ENCODE results near the gene PALLD.

The PALLD gene

DNA sequence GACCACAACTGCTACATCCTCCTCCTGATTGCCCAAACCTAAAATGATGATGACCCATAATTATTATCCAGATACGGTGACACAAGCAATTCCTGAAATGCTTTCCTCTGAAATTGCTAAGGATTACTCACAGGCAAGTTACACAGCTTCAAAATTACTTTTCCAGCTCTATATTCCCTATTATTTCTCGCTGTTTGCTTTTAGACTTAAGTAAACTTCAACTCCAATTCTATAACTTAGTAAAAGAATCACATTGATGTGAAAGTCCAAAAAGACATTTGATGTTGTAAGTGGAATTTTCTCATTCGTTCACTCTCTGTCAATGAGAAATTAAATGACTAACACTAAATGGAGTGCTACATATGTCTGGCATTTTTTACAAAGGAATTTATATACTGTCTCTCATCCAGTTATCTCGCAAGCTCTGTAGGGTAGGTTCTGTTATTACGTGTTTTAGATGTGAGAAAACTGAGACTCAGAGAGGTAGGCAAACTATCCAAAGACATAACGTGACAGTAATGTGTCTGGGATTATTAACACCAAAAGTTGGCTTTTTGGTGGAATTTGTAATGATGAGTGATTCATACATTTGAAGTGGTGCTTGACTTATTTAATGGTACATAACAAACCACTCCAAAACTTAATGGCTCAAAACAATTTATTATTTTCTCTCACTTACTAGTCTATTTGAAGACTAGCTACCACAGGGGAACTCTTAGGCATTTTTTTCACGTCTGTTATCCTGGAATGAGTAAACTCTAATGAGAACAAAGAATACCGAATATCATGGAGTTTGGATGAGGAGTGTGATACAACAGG, 31.5 kb downstream of the PALLD start:
- DNase-seq = no peak

DNA sequence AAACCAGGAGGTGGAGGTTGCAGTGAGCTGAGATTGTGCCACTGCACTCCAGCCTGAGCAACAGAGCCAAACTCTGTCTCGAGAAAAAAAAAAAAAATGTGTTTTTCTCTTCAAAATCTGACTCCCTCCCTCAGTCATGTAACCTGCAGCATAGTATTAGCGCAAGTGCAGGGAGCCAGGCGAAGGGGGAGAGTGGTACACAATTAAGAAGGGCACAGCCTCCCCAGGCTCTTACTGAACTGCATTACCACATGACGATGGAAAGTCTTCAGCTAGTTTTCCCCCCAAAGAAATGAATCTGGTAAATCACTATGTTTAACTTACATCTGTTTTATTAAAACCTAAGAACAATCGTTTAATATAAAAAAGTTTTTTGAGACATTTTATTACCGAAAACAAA, 32.4 kb downstream of the PALLD start:
- DNase-seq = no peak

DNA sequence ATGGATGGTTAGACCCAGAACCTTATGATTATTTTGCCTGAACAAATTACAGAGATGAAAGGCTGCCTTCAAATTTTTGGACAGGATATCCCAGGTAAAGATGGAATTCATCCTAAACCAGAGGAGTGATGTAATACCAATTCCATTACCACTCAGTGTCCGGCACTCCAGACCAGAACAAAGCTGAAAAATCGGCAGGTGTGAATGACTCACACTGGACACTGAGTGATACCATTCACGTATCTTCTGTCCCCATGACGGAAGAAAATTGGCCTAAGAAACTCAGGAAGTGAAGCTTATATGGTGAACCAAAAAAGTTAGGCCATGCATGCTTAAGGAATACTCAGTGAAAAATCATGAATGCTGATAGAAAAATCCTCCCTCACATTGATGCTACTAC, 34.5 kb downstream of the PALLD start:
- no peak for DNase-seq

DNA sequence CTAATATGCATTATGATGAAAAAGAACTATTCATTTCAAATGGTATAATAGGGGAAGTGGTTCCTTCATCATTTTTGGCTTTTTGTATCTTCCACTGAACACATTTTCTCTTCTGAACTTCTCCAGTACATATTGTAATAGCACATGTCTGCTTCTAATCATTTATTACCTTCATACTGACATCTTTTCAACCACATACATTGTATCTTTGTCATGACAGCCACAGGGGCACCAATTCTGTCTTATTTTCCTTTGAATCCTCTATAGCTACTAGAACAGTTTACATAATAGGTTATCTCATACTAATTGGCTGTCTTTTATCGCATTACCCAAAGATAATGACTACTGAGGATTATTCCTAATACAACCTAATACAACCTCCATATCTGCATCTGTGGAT, 37.7 kb downstream of the PALLD start:
- no peak for DNase-seq

DNA sequence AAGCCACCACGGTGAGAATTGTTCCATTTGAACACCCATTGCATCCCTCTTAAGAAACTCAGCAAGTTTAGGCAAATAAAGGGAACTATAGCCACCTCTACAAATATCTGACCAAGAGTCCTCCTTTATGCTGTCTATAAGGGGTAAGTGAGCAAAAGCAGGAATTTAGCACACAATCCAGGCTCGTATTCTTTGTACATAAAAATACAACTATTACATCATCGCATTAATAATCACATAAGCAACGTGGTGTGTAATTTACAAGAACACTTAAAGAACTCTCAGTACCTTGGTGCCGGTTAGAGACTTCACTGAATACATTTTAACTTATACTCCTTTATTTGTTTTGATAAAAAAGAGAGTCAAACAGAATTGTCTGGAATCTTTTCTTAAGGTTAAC, 38.8 kb downstream of the PALLD start:
- no peak for DNase-seq

DNA sequence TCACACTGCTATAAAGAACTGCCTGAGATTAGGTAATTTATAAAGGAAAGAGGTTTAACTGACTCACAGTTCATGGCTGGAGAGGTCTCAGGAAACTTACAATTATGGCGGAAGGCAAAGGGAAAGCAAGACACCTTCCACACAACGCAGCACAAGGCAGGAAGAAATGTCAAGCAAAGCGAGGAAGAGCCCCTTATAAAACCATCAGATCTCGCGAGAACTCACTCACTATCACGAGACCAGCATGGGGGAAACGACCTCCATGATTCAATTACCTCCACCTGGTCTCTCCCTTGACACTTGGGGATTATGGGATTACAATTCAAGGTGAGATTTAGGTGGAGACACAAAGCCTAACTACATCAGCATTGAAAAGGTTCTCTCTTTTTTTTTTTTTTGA, 39.6 kb downstream of the PALLD start:
- no peak for DNase-seq

DNA sequence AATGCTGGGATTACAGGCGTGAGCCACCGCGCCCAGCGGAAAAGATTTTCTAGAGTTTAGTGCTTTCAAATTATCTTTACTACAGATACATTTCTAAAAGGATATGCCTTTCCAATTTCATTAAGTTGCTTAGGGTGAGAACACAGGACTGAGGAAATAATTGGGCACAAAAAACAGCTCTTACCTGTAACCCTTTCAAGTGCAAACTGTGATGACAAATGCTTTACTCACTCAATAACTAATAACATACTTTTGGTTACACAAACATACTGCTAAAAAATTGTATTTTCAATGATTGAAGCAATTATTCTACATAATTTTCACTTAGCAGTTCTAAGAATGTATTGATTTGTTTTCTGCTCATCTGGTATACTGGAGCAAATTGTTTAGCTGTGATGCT, 40.2 kb downstream of the PALLD start:
- no peak for DNase-seq

- no peak for DNase-seq
Measured at GRCh38 chr4:168537571-168537970, 40.7 kb downstream of the PALLD start.

DNA sequence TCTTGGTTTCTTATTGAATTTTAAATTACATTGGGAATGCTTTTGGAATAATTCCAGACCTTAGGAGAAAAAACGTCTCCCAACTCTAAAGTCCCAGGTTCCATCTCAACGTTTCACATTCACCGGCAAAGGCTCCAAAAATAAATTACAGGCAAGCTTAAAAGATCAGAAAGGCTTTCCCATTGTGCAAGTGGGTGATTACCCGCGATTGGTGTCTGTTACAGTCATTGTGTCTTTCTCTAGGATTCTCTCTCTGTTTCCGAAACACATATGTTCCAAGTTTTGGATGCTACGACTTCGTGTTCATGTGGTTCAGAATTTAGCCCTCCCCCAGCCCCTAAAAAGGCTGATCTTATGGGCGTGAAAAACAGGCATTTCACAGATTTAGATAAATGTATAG, 41.8 kb downstream of the PALLD start:
- DNase-seq = no peak

DNA sequence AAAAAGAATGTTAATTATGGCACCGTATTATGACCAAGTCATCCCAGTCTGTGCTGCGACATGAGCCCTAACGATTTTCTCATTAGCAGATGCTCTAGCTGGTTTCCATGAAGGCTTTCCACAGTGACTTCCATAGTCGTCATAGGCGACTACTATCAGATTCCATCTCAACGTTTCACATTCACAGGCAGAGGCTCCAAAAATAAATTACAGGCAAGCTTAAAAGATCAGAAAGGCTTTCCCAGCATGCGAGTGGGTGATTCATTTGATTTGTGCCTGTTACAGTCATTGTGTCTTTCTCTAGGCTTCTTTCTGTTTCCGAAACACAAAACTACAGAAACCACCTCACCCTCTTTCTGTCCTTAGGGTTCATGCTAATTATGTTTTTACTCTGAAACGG, 43.2 kb downstream of the PALLD start:
- no peak for DNase-seq

DNA sequence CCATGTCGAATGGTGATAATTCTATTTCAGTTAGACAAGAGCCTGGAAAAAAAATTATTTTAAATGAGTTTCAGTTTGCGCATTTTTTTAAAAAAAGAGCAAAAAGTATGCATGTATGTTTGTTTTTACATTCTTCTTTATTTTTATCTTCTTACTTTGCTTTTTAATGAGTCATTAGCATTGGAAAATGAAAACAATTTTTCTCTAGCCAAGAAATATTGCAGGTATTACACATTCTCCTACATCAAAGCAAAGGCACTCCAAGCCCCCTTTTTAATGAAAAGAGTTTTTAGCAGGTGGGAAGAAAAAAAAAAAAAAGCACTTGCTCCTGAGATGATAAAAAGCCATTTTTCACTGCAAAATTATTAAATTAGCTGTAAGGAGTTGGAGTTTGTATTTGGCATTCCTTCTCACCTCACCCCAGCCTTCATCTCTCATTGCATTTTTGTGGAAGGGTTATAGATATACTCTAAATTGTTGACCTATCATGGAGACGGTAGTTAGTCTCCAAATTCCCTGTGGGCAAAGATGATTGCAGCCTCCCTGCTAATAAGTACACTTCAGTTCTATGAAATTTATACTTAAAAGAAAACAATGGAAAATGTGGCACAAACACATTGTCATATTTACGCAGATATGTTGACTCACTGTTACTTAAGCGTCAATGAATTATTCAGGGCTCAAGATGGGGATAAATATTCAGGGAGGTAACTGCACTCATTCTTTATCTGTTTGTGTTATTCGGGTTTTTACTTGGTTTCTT, 43.8 kb downstream of the PALLD start:
- no peak for DNase-seq

DNA sequence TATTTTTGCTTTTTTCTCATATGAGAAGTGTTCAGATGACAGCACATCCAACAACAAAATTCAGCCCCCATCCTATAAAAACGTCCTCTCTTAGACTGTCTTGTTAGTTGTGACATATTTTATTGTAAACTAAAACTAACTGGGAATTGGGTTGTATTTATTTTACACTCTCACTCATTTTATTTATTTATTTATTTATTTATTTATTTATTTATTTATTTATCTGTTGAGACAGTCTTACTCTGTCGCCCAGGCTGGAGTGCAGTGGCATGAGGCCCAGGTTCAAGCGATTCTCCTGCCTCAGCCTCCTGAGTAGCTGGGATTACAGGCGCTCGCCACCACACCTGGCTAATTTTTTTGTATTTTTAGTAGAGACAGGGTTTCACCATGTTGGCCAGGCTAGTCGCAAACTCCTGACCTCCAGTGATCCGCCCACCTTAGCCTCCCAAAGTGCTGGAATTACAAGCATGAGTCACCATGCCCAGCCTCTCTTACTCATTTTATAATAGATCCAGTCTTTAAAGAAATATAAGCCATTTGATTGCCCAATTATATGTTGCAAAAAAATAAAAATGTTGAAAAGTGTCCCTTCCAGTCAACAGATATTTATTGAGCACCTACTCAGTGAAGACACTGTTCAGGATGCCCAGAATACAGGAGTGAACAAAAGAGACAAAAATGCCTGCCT, 44.6 kb downstream of the PALLD start:
- DNase-seq = no peak

DNA sequence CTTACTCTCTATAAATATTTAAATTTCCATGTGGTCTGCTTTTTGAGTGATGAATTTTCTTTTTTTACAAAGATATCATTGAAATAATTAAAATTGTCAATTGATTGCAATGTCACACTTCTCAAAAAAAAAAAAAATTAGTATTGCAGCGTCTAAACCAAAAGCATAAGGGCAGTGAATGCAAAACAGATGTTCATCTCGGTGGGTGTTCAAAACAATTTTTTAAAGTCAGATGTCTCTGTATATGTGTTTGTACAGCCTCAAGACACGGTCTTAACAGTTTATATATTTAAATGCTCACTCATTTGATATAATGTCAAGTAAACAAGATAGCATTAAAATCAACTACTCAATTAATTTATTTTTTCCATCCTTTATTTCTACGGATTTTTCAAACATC, 52.3 kb downstream of the PALLD start:
- DNase-seq = no peak

DNA sequence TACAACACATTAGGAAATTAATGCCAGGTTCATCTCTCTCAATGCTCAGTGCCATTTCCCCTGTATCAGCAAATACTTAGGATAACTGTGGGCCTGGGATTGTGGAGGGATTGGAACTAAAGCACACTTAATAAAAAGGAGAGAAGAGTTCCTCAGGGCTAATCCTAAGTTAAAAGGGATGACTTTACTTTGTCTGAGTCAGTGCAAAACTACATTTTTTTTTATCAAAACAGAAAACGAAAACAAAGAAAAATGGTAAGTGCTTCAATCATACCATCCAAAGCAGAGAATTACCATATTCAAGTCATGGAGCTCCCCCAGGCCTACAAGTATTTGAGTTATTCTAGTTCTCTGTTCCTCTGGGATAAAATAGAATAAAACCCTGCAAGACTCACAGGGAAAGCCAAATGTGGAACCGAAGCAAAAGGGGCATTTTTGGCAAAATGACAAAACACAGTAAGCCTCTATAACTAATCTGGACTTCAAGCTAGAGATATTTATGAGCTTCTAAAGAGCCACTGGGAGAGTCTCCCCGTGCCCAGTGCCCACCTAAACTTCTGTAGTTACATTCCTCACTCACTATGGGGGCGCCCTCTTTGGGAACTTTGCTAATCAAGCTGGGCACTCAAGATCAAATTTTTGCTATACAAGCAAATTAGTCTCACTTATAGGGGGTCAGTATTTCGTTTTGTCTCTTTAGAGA, 53.4 kb downstream of the PALLD start:
- DNase-seq = no peak

DNA sequence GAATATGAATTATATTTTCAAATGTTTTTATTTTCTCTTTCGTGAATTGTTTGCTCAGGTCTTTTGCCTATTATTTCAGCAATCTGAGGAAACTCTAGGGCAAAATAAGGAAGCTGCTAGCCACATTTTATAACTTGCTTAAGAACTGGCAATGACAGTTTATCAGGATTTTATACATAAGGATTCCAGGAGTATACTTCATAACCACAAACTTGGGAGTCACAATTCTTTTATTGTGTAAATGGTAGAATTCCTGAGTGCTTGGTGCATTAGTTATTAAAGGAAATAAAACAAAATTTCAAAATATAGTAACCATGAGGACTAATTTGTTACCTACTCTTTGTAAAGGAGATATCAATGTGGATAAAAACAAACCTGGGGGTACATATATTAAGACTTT, 54.4 kb downstream of the PALLD start:
- no peak for DNase-seq

DNA sequence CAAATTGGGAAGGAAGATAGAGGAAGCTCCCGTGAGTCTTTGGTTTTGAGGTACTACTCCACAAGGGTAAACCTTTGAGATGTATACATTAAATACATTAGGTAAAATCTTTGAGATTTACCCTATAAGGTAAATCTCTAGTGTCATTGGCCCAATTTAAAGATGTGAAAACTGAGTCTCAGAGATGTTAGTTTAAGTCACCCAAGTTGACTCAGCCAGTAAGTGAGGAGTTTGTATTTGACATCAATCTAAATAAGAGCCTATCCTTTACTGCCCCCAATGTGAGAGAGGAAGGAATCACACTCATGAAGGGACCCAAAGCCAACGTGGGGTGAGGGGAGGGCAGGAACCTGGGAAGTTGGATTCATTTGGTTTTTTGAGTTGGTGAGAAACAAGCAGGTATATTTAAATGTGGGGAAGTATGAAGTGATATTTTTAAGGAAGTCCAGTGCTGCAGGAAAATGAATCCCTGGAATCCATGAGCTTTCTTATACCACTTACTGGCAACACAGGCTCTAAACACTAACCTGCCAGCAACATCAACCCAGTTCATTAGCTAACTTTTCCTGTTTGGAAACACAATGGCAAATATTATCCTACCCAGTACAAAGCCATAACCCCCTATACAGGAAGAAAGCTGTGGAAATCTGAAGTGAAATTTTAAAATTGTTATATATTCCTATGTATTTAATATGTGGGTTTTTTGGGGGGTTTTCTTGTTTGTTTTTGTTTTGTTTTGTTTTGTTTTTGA, 55.3 kb downstream of the PALLD start:
- no peak for DNase-seq

GRCh38 chr4:168553714-168554370, 57.0 kb downstream of the PALLD start:
- no peak for DNase-seq

DNA sequence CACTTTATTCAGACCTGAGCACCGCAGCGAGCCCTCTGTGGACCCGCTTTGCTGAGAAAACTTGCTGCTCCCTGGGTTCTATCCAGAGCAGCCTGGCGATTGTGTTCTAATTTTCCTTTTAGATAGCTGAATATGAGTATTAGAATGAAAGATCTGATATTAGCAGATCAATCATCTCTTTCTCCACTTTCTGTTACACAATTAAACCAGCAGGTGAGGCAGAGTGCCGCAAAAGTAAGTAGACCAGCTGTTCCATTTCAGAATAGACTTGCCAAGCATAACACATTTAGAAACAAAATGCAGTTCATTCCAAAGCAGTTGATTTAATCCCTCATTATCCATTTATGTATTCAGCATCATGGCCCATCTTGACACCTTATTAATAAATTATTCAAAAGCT, 58.6 kb downstream of the PALLD start:
- DNase-seq = no peak

- DNase-seq = no peak
Measured at GRCh38 chr4:168557658-168558057, 60.8 kb downstream of the PALLD start.

DNA sequence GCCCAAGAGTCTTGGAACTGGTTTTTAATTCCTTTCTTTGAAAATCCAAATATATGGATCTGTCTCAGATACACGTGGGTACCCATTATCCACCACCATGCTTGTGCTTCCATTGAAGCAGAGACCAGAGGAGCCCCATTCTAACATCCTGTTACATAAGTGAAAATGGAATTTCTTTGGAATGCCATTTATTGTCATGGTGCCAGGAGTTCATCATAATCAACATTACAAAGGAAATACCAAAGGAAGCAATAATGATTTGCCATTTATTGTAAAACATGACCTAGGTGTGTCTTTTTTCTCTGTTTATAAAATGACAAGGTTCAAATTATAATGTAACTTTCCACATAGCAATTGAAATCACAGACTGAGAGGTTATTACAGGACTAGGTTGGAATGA, 61.7 kb downstream of the PALLD start:
- no peak for DNase-seq

DNA sequence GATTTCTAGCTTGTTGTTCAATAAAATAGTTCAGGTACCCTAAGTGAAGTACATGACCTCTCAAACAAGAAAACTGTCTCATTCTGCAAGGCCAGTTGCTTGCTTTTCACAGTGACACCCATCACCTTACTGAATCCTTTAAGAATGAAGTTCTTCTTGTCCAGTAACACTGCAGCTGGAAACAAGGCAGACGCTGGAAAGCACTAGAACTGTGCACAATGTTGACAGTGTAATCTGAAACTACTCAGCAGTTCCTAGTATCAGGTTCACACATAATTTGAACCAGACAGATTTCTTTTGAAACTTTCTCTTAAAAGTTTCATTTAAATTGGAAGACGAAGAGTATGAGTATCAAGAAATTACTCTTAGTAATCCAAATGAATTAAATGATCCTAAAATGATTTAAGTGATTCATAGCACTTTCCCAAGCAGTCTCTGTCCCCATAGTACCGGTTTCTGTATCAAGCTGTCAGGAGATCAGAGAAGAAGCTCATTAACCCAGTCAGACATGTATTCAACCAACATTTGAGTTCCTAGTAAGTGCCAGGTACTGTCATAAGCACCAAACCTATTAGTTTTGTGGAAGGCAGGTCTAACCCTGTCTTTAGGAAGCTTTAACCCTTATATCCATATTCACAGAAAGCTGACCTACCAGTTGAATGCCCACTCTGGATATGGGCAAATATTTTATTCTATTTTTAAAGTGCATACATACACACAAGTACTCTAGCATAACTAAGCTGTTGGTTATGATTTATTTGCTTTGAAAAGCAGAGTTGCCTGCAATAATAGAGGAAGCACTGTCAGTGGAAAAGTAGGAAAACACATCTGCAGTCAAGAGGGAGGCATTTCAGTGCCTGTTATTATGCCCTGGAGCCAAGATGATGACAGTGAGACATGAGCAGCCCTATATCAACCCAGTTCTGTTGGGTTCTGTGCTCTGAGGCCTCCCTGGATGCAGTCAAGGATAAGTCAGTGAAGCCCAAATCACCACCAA, 63.6 kb downstream of the PALLD start:
- no peak for DNase-seq

All from stimulated activated CD4-positive, alpha-beta T cell treated with anti-CD3 and anti-CD28 coated beads, Interleukin-2, amount 100 ng/mL, for 24 hours (primary cell).